ENCODE results near the gene PTP4A1.
"Not testable (repeated sequence)": the region's sequence is repeated elsewhere in the genome, so short reads cannot be mapped to it uniquely, and the experiment has no call there.

The PTP4A1 gene

GRCh38 chr6:63581355-63582013 lies 9.2 kb downstream of the PTP4A1 start:
- DNase-seq (ENCODE audit: low read depth in 1 of 2, low spot score in 1 of 2) = no peak

GRCh38 chr6:63582579-63583231 lies 10.4 kb downstream of the PTP4A1 start:
- DNase-seq (ENCODE audit: low read depth in 1 of 2, low spot score in 1 of 2) = no peak

GRCh38 chr6:63584125-63584514 lies 11.8 kb downstream of the PTP4A1 start:
- DNase-seq (ENCODE audit: low read depth in 1 of 2, low spot score in 1 of 2) = no peak

- DNase-seq (ENCODE audit: low read depth in 1 of 2, low spot score in 1 of 2) = no peak
These were observed 12.3 kb downstream of the PTP4A1 start for GRCh38 chr6:63584566-63584965.

GRCh38 chr6:63585652-63586051 lies 13.4 kb downstream of the PTP4A1 start:
- DNase-seq (ENCODE audit: low read depth in 1 of 2, low spot score in 1 of 2) = not testable (repeated sequence)

- no peak for DNase-seq (ENCODE audit: low read depth in 1 of 2, low spot score in 1 of 2)
These were observed 17.7 kb downstream of the PTP4A1 start for GRCh38 chr6:63589952-63590411.

- DNase-seq (ENCODE audit: low read depth in 1 of 2, low spot score in 1 of 2) = no peak
These were observed 20.6 kb downstream of the PTP4A1 start for GRCh38 chr6:63592886-63593285.

- DNase-seq (ENCODE audit: low read depth in 1 of 2, low spot score in 1 of 2) = no peak
These were observed 25.1 kb downstream of the PTP4A1 start for GRCh38 chr6:63597141-63598048.

GRCh38 chr6:63598049-63599036 lies 26.1 kb downstream of the PTP4A1 start:
- peak; percentile 41 to 51 for DNase-seq (ENCODE audit: low read depth in 1 of 2, low spot score in 1 of 2)

- no peak for DNase-seq (ENCODE audit: low read depth in 1 of 2, low spot score in 1 of 2)
These were observed 27.0 kb downstream of the PTP4A1 start for GRCh38 chr6:63599243-63599642.

- DNase-seq (ENCODE audit: low read depth in 1 of 2, low spot score in 1 of 2) = no peak
These were observed 27.9 kb downstream of the PTP4A1 start for GRCh38 chr6:63600136-63600535.

- DNase-seq (ENCODE audit: low read depth in 1 of 2, low spot score in 1 of 2) = no peak
These were observed 37.0 kb downstream of the PTP4A1 start for GRCh38 chr6:63609231-63609630.

- no peak for DNase-seq (ENCODE audit: low read depth in 1 of 2, low spot score in 1 of 2)
These were observed 38.7 kb downstream of the PTP4A1 start for GRCh38 chr6:63610944-63611343.

GRCh38 chr6:63611560-63611959 lies 39.3 kb downstream of the PTP4A1 start:
- no peak for DNase-seq (ENCODE audit: low read depth in 1 of 2, low spot score in 1 of 2)

GRCh38 chr6:63615590-63615989 lies 43.3 kb downstream of the PTP4A1 start:
- no peak for DNase-seq (ENCODE audit: low read depth in 1 of 2, low spot score in 1 of 2)
